Measurements from ENCODE around the gene CTNNA1. TPM values are rescaled to one million over a fixed set of nuclear protein-coding genes. Genes with fewer than 3 reads are reported as not detected.

Gene CTNNA1
- total RNA-seq, 1 donor from 2014 or later: 359 TPM

- no peaks in the 10 kb centered on the region for H3K9me3 Mint-ChIP-seq (ENCODE audit: unreplicated experiment)
- H3K9ac ChIP-seq (ENCODE audit: low read length): no peak overlapping the region
- no peak overlapping the region for H2AFZ ChIP-seq (ENCODE audit: low read depth, low read length)
- no peak overlapping the region for H3K27ac ChIP-seq (ENCODE audit: low read depth, low read length)
- H3K27me3 Mint-ChIP-seq (ENCODE audit: low read depth, unreplicated experiment): no peaks in the 10 kb centered on the region
- peaks cover 17% of the 10 kb centered on the region for H3K36me3 ChIP-seq (ENCODE audit: insufficient read depth, low read length)
- no peak for FAIRE-seq
- H3K9me3 ChIP-seq (ENCODE audit: insufficient read depth, low read depth, low read length): no peaks in the 10 kb centered on the region
- H3K4me2 ChIP-seq (ENCODE audit: low read length): no peak overlapping the region
- TF ChIP-seq CTCF (IDR thresholded peaks at IDR 0.05; ENCODE audit: insufficient read depth, low read depth, low read length) (no peak), EZH2 (IDR thresholded peaks at IDR 0.05; ENCODE audit: insufficient read depth, low read length) (no peak)
- H3K4me3 ChIP-seq (ENCODE audit: insufficient read depth, low read depth, low read length): no peak overlapping the region
- H4K20me1 ChIP-seq (ENCODE audit: insufficient read depth, low read length): peaks cover 80% of the 10 kb centered on the region
- H3K27me3 ChIP-seq (ENCODE audit: insufficient read depth, low read length): no peaks in the 10 kb centered on the region
- DNase-seq (ENCODE audit: low read depth): no peak
- H3K36me3 Mint-ChIP-seq (ENCODE audit: low read depth, unreplicated experiment): peaks cover 4% of the 10 kb centered on the region
- no peak overlapping the region for H3K4me3 Mint-ChIP-seq (ENCODE audit: unreplicated experiment)
- peaks cover 8% of the 10 kb centered on the region for H3K4me1 Mint-ChIP-seq (ENCODE audit: low read depth, unreplicated experiment)
- H3K79me2 ChIP-seq (ENCODE audit: insufficient read depth, low read length): peaks cover 81% of the 10 kb centered on the region
- no peaks in the 10 kb centered on the region for H3K4me1 ChIP-seq (ENCODE audit: insufficient read depth, low read length)
- H3K27ac Mint-ChIP-seq (ENCODE audit: unreplicated experiment): no peak overlapping the region
Measured at GRCh38 chr5:138883211-138883610, 130.0 kb downstream of the CTNNA1 start.

DNA sequence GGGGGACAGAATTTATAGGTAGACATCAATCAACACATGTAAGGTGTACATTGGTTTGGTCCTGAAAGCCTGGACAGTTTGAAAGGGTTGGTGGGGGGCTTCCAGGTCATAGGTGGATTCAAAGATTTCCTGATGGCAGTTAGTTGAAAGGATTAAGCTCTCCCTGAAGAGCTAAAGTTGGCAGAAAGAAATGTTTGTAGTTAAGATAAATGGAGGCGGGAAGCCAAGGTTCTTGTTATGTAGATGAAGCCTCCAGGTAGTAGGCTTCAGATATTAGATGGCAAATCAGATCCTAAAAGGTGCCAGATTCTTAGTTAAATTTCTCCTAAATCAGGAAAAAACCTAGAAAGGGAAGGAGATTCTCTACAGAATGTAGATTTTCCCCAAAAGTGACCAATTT is 130.9 kb downstream of the CTNNA1 start:
- Histone ChIP-seq H3K4me1 (ENCODE audit: insufficient read depth, low read length) (no peaks in the 10 kb centered on the region), H3K79me2 (ENCODE audit: insufficient read depth, low read length) (peaks cover 73% of the 10 kb centered on the region), H4K20me1 (ENCODE audit: insufficient read depth, low read length) (peaks cover 73% of the 10 kb centered on the region), H3K27ac (ENCODE audit: low read depth, low read length) (no peak overlapping the region), H3K4me2 (ENCODE audit: low read length) (no peak overlapping the region), H3K9ac (ENCODE audit: low read length) (no peak overlapping the region), H3K27me3 (ENCODE audit: insufficient read depth, low read length) (no peaks in the 10 kb centered on the region), H3K36me3 (ENCODE audit: insufficient read depth, low read length) (peaks cover 20% of the 10 kb centered on the region), H3K9me3 (ENCODE audit: insufficient read depth, low read depth, low read length) (no peaks in the 10 kb centered on the region), H3K4me3 (ENCODE audit: insufficient read depth, low read depth, low read length) (no peak overlapping the region), H2AFZ (ENCODE audit: low read depth, low read length) (no peak overlapping the region)
- FAIRE-seq: no peak
- Mint-ChIP-seq H3K9me3 (ENCODE audit: unreplicated experiment) (no peaks in the 10 kb centered on the region), H3K4me1 (ENCODE audit: low read depth, unreplicated experiment) (peaks cover 6% of the 10 kb centered on the region), H3K4me3 (ENCODE audit: unreplicated experiment) (no peak overlapping the region), H3K36me3 (ENCODE audit: low read depth, unreplicated experiment) (peaks cover 9% of the 10 kb centered on the region), H3K27ac (ENCODE audit: unreplicated experiment) (no peak overlapping the region), H3K27me3 (ENCODE audit: low read depth, unreplicated experiment) (no peaks in the 10 kb centered on the region)
- TF ChIP-seq EZH2 (IDR thresholded peaks at IDR 0.05; ENCODE audit: insufficient read depth, low read length): no peak
- TF ChIP-seq CTCF (IDR thresholded peaks at IDR 0.05; ENCODE audit: insufficient read depth, low read depth, low read length): no peak
- no peak for DNase-seq (ENCODE audit: low read depth)

GRCh38 chr5:138884554-138884953 is 131.3 kb downstream of the CTNNA1 start:
- Histone ChIP-seq H3K79me2 (ENCODE audit: insufficient read depth, low read length) (peaks cover 71% of the 10 kb centered on the region), H3K36me3 (ENCODE audit: insufficient read depth, low read length) (peaks cover 24% of the 10 kb centered on the region), H3K27me3 (ENCODE audit: insufficient read depth, low read length) (no peaks in the 10 kb centered on the region), H3K4me2 (ENCODE audit: low read length) (no peak overlapping the region), H3K4me3 (ENCODE audit: insufficient read depth, low read depth, low read length) (no peak overlapping the region), H4K20me1 (ENCODE audit: insufficient read depth, low read length) (peaks cover 70% of the 10 kb centered on the region), H3K4me1 (ENCODE audit: insufficient read depth, low read length) (no peaks in the 10 kb centered on the region), H3K9me3 (ENCODE audit: insufficient read depth, low read depth, low read length) (no peaks in the 10 kb centered on the region), H2AFZ (ENCODE audit: low read depth, low read length) (no peak overlapping the region), H3K27ac (ENCODE audit: low read depth, low read length) (no peak overlapping the region), H3K9ac (ENCODE audit: low read length) (no peak overlapping the region)
- FAIRE-seq (no peak), DNase-seq (ENCODE audit: low read depth) (no peak)
- H3K27ac Mint-ChIP-seq (ENCODE audit: unreplicated experiment): no peak overlapping the region
- H3K4me3 Mint-ChIP-seq (ENCODE audit: unreplicated experiment): no peak overlapping the region
- H3K36me3 Mint-ChIP-seq (ENCODE audit: low read depth, unreplicated experiment): peaks cover 10% of the 10 kb centered on the region
- H3K27me3 Mint-ChIP-seq (ENCODE audit: low read depth, unreplicated experiment): no peaks in the 10 kb centered on the region
- H3K9me3 Mint-ChIP-seq (ENCODE audit: unreplicated experiment): no peaks in the 10 kb centered on the region
- no peak for TF ChIP-seq EZH2 (IDR thresholded peaks at IDR 0.05; ENCODE audit: insufficient read depth, low read length)
- TF ChIP-seq CTCF (IDR thresholded peaks at IDR 0.05; ENCODE audit: insufficient read depth, low read depth, low read length): no peak
- H3K4me1 Mint-ChIP-seq (ENCODE audit: low read depth, unreplicated experiment): peaks cover 6% of the 10 kb centered on the region

All from astrocyte (in vitro differentiated cells and primary cell).